NCI-H2107 (cell line): Measurements from ENCODE around the gene MAGI1.

ENCODE experiments used
- DNase-seq: peaks from one replicate; lab custom pipeline; 2025; lab: John Stamatoyannopoulos, UW

MAGI1 gene

DNA sequence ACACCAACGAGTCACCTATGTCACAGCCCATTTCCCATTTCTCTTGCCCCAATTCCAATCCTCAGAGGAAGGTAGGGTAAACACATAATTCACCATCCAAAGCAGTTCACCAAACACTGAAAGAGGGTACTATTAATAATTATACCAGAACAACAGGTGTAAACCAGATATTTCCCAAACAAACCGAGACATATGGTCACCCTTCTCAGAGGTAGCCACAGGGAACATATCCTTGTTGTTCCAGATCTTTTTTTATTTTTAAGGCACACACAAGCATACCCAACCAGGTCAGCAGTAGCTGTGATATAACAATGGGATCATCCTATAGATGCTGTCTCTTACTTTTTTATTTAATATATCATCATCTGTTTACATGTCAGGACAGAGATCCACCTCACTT is 24.7 kb downstream of the MAGI1 start:
- no peak for DNase-seq

DNA sequence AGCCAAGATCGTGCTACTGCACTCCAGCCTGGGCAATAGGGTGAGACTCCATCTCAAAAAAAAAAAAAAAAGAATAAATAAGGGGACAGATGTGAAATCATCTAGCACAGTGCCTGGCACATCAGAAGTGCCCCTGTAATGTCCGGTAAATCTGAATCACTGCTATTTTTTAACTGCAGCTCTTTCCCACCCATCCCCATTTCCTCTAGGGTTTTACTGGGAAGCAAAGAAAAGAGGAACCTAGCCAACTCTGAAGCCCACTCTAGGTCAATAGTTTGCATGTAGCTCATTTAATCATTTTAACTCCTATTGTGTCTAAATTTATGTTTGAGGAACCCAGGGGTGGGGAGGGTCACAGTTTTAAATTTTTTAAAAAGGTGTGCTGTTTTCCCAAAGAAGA is 26.0 kb downstream of the MAGI1 start:
- DNase-seq: no peak

DNA sequence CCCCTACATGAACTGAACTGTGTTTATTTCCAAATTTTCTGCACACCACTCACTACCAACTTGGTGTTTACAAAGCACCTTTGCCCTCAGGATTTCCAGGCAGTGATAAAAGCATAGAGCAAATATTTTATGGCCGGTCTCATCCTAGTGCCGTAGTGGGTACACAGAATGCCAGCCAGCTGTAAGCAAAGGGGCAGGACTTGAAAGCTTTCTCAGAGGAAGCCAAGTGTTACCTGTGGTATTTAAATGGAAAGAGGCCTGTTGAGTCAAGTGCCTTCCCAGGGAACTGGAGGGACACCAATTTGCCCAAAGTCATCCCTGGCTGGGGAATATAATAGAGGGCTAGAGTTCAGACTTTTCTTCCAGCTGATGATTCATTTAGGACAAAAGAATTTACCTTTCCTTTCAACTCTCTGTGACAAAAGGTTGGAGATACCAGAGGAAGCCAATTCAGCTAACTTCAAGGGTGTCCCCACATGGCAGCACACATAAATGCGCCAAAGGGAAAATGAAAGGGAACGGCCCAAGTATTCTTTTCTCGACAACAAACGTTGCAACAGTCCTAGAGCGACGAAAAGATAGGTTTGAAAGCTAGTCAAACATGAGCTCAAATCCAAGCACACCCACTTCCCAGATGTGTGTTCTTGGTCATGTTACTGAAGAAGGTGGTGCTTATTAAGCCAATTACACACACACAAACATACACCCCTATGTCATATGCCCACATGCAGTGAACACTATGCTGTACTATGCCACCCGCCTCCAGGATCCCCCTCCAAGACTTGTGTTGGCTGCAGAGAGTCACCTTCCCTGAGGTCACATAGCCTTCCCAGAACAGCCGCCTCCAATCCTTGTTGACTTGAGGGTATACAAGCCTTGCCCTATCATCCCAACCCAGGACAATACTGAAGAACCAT is 27.7 kb downstream of the MAGI1 start:
- DNase-seq: no peak

DNA sequence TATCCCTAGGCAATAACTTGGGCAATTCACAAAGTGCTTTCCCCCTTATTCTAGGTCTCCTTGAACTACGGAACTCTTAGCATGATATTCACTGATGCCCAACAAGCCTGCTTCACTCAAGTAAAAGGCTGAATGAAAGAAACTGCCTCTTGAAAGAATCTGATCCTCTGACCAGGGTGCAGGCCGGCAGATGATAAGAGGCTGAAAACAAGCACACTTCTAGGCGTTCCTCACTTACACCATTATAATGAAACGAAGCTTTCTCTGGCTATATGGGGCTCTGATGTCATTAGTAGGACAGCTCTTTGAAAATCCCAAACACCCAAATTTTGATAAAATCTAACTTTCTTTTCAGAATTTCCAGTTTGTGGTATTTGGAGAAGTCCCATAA is 28.4 kb downstream of the MAGI1 start:
- no peak for DNase-seq

DNA sequence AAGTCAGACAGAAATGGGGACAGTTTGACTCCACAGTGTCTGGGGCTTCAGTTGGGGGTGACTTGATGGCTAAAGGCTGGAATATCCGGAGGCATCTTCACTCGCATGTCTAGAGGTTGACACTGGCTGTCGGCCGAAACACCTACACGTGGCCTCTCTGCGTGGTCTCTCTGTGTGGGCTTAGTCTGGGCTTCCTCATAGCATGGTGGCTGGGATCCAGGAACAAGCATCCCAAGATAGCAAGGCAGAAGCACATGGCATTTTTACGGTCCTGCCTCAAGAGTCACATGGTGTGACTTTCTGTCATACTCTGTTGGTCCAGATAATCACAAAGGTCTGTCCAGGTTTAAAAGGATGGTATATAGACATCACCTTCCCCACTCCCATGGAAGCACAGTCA is 34.5 kb downstream of the MAGI1 start:
- no peak for DNase-seq

DNA sequence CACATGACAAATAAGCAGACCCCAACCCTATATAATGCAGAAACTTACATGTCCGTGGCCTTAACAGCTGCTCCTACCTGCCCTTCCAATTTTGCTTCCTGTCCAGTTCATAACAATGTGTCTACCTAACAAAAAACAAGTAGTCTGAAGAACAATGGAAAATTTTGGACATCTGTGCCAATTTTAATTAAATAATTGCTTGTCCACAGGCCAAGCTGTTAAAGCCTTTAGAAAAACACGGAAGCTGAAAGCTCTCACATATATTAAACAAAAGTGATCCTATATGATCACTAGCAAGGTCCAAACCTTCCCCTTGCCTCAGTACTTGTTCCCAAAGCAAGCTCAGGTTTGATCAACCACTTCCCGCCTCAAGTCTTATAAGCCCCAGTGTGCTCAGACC is 37.1 kb downstream of the MAGI1 start:
- no peak for DNase-seq

DNA sequence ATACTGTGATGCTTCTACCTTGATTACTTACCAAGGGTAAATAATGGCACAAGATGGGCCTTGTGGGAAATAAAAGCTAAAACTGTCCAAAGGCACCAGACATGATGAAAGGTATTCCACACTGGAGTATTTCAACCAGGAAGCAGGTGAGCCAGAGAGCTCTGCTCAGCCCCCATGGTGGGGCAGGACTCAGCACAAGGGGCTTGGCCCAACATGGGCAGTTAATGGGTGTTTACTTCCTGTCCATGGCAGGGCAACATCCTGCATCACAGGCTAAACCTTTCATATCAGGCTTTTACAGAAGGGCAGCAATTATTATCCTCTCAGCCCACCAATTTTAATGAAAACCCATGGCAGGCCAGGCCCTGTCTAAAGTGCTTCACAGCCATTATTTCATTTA is 38.2 kb downstream of the MAGI1 start:
- DNase-seq: no peak

DNA sequence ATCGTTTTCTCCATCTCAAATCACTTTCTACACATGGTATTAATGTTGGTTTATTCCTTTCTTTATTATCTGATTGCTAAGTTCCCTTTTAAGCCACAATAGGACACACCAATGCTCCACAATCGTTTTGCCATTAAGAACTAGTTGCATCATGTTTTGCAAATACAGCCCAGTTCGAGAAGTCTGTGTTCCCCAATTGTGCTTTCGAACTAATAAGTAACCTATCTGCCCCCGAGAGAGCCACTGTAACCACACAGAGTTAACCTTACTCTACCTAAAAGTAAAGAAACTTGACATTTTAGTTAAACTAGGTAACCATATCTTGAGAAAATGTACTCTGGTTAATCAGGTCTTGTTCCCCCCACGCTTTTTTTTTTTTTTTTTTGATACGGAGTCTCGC is 39.1 kb downstream of the MAGI1 start:
- no peak for DNase-seq

DNA sequence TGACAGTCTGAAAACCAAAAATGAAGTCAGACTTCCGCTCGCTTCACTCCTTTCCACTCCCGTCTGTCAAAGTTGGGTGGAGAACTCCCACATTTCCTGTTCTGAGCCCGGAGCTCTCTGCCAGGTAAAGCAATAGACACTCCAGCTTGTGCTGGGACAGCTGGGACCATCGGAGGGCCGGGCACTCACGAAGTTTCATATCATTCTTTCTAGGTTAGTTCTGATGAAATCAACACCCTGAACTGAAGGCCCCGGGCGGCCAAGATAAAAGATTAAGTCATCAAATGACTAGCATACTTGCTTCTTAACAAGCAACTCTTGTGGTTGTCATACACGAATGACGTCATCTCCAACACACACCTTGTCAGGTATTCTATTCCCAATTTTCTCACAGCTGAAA is 42.1 kb downstream of the MAGI1 start:
- no peak for DNase-seq

DNA sequence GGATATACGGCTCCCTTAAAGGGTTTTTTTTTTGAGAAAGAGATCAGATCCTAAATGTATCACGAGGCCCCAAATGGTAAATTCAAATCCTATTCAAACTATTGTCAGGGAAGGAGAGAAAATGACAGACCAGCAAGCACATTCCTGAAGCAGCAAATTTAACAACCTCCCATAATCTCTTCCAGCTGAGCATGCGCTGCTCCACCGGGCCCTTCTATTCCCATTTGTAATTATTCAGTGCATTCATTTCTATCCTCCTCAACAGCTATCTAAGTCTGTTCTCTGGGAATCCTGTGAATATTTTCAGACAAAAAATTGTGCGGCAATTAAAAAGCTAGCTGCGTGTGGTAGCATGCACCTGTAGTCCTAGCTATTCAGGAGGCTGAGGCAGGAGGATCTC is 43.2 kb downstream of the MAGI1 start:
- DNase-seq: no peak

DNA sequence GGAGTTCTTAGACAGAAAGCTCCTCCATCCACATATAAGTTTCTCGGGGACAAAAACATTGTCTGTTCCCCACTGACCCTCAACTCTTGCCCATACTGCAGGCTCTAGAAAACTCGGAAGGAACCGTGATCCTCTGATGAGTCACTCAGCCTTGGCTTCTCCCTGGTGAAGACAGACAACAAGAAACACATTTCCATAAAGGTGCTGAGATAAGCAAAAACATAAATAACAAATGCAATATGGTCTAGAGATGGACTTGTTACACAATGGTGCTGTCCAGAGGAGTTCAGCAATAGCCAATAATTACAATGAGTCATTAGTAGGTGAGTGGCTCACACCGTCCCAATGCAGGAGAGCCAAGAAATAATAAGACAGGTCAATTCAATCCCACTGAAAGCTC is 43.7 kb downstream of the MAGI1 start:
- DNase-seq: no peak

DNA sequence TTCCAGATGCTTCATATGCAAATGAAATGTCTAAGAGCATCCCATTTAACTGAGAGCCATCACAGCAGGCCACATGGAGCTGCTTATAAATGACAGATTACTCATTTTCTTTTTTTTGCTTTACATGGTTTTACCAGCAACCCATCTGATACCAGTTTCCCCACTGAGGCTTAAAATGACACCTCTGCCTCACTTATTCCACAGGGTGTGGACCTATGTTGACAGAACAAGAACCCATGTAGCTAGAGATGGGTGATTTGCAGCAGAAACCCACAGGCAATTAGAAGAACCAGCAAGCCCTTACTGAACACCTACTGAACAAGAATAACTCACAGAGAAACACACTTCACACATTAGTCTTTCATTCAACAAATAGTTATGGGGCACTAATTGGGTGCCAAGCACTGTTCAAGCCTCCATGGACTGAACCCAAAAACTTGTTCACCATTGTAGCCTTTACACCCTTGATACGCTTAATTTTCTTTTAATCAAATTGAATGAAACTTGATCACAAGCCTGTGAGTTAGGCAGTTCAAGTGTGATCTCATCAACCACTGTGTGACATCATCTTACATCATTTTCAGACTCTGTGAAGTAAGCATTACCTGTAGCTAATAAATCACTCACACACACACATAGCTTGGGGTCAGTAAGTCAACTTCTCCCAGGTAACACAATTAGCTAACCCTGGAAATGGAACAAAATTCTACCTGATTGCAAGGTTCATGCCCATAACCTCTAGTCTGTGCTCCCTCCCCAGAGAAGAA is 45.4 kb downstream of the MAGI1 start:
- no peak for DNase-seq

DNA sequence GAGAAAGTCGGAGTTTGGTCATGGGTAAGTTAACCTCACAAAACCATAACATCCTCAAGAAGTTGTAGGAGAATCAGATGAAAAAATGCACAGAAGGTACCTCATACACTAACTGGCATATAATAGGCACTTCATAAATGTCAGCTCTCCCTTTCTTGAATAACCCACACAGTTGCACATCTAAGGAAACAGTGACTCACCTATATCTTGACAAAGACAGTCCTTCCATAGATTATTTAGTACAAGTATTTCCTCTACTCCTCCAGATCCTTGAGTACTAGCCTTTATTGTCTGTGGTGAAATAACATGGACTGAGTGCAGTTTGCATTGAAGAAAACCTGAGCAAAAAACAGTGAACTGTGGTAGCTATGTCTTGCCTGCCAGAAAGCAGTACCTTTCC is 46.6 kb downstream of the MAGI1 start:
- no peak for DNase-seq

DNA sequence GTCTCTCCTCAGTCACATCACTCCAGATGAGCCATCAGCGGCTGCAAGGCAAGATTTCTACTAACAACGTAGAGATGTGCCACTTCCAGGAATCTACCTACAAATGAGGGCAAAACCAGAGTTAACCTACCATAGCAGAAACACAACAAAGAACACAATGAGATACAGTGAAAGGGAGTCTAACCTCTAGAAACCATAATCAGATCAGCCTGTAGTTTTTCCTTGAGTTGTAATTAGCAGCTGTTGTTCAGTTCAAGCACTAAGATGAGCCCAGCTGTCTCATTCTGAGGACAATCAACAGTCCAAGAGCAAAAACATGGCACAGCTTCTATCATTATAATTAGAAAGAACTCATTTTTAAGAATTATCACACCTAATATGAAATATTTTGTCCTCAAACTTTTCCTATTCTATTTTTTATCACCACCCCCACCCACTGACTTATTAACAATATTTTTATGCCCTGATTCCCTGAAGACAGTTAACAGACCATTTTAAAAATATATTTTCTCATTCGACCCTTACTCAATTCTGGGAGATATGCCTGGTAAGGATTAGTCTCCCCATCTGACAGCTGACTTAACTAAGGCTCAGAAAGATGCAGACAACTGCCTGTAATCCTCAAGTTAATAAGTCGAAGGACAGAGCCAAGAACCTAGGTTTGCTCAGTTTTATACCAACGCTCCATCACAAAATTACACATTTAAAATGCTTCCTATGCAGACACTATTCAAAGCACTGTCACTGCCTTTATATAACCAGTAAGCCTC is 50.1 kb downstream of the MAGI1 start:
- DNase-seq: no peak

DNA sequence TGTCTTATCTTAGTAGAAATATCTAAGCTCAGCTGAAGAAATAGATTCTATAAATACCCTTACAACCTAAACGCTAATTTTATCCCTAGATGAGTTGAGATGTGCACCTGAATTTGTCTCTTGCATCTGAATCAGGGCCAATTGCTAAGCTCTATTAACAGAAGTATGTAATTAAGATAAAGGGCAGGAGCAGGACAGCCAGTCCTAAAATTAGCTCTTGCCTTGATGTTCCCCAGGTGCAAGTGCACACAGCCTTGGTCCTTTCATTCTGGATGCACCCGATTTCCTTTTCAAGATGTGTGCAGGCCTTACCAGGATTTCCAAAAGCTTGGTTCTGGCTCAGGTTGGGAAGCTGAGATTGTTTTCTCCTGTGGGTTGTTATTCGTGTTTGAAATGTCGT is 52.4 kb downstream of the MAGI1 start:
- no peak for DNase-seq

DNA sequence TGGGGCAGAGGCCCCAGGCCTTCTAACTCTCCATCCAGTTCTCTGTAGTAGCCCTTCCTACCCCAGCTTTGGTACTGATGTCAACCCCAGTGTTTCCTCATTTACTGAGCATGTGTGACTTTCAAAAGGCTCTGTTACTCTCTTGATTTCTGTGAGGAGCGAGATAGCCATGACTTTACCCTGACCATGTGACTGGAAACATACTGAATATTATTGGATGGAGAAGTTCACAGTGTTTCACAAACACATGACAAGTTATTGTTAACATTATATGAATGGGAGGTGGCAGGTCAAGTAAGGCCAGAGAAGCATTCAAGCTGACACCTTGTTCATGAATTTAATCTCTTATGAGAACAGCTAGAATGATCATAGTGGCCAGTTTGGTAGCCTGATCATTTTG is 53.7 kb downstream of the MAGI1 start:
- DNase-seq: no peak

DNA sequence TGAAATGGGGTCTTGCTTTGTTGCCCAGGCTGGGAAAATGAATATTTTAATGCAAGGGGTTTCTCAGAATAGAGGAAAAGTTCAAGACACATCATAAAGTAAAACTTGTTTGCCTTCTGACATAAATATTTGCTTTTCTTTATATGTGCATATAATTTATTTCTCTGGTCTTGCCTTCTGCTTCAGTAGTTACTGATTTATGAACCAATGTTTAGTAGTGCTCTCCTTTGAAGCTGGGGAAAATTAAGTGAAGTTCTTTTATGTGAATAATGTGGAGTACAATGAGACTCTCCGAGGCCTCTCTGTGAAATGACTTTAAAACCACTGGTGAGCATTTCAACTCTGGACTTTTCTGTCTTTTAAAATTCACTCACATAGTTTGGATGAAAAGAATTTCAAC is 55.6 kb downstream of the MAGI1 start:
- no peak for DNase-seq

DNA sequence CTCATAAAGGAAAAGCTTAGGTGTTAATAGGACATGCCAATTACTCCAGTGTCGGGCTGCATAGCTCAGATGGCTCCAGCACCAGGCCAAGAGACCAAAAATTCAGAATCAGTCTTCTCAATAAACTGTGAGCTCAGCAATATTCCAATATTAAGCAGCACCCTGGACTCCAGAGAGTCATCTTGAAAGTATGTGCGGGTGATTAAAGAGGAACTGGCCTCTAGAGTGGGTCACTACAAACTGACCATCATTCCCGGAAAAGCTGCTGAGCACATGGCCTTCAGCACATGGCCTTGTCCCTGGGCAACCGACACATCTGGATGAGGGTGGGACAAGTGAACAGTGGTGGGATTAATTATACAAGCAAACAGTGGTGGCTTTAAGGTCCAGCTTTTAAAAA is 59.0 kb downstream of the MAGI1 start:
- no peak for DNase-seq

DNA sequence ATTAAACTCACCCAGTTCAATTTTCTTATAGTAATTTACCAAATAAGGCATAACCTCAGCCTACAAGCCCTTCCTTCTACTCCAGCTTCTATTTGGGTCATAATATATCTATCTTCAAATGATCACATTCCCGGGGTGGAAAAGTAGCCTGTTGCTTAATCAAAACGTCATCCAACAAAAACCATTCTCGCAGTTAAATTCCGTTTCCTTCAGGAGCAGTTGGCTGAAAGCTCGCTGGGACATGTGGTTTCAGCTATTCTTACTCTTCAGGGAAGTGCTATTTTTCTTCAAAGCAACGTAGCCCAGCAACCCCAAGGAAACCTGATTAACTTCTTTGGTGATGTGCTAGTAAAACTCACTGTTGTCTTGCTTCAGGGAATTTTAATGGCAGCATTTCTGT is 59.6 kb downstream of the MAGI1 start:
- DNase-seq: no peak

DNA sequence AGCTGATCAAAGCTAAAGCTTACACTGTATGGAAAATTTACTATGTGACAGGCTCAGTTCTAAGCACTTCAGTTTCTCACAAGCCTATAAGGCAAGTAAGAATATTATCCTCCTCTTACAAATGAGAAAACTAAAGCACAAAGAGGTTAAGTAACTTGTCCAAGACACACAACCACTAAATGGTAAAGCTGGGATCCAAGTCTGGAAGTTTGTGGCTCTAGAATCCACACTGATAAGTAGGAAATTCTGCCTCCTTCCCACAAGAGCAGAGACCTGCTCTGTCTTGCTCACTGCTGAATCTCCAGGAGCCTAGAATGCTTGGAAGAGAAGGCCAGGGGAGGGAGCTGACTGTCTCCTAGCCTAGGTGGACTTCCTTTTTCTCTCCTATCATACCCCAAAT is 60.6 kb downstream of the MAGI1 start:
- no peak for DNase-seq

DNA sequence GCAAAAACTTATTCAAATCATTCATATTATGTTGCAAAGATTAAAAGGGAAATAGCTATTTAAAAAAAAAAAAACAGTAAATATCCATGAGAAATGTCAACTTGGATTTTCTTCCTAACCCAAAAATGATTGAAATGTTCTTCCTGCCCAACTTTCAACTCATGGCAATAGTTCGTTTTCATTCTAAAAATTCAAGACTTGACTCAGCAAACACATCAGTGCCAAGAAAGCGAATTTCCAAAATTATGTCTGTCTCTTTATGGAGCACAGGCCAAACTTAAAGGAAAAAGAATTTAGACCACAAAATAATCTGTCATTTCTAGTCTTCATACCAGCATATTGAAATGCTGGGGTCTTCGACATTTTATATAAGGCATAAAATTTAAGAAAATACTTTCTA is 63.7 kb downstream of the MAGI1 start:
- no peak for DNase-seq

DNA sequence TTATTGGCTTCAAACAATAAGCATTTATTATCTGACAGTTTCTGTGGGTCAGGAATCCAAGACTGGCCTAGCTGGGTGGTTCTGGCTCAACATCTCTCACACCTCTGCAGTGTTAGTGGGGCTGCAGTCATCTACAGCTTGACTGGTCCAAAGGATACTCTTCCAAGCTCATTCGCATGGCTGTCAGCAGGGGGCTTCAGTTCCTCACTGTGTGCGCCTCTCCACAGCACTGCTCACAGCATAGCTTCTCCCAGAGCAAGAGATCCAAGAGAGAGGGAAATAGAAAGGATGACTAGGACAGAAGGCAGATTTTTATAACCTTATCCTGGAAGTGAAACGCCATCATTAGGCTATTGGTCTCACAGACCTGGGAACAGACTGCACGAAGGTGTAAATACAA is 64.2 kb downstream of the MAGI1 start:
- DNase-seq: no peak

DNA sequence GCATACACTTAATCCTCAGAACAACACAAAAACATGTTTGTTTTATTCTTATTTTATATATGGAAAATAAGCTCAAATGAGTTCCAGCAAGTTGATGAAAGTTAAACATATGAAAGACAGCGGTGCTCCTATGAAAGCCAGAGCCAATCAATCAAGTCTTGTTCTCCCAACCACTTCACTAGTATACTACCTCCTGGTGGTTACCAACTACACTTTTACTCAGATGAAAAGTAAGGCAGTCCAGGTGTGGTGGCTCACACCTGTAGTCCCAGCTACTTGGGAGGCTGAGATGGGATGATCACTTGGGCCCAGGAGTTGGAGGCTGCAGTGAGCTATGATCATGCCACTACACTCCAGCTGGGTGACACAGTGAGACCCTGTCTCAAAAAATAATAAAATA is 66.0 kb downstream of the MAGI1 start:
- DNase-seq: no peak
